ENCODE data around the gene GSTCD.

DNA sequence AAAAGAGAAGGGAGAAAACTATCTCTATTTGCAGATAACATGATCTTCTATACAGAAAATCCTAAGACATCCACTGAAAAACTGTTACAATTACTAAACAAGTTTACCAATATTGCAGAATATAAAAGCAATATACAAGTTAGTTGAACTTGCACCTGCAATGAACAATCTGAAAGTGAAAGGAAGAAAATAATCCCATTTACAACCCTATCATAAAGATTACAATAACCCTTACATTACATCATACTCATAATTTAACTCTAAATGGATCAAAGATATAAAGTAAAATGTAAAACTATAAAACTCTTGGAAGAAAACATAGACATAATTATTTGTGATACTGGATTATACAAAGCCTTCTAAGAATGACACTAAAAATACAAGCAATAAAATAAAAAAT, 77.2 kb downstream of the GSTCD start:
- TF ChIP-seq, protein P1, sequence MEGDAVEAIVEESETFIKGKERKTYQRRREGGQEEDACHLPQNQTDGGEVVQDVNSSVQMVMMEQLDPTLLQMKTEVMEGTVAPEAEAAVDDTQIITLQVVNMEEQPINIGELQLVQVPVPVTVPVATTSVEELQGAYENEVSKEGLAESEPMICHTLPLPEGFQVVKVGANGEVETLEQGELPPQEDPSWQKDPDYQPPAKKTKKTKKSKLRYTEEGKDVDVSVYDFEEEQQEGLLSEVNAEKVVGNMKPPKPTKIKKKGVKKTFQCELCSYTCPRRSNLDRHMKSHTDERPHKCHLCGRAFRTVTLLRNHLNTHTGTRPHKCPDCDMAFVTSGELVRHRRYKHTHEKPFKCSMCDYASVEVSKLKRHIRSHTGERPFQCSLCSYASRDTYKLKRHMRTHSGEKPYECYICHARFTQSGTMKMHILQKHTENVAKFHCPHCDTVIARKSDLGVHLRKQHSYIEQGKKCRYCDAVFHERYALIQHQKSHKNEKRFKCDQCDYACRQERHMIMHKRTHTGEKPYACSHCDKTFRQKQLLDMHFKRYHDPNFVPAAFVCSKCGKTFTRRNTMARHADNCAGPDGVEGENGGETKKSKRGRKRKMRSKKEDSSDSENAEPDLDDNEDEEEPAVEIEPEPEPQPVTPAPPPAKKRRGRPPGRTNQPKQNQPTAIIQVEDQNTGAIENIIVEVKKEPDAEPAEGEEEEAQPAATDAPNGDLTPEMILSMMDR (conservative IDR thresholded peaks at IDR 0.05): no peak
- TF ChIP-seq ZFX (IDR thresholded peaks at IDR 0.05): no peak

Measured in C4-2B (cell line).